Measurements from ENCODE around the gene NR2C1. TPM values are rescaled to one million over a fixed set of nuclear protein-coding genes. Genes with fewer than 3 reads are reported as not detected.
"Not testable (repeated sequence)": the region's sequence is repeated elsewhere in the genome, so short reads cannot be mapped to it uniquely, and the experiment has no call there.

The NR2C1 gene
- total RNA-seq, 1 donor from 2014 or later, result 37.0 TPM

DNA sequence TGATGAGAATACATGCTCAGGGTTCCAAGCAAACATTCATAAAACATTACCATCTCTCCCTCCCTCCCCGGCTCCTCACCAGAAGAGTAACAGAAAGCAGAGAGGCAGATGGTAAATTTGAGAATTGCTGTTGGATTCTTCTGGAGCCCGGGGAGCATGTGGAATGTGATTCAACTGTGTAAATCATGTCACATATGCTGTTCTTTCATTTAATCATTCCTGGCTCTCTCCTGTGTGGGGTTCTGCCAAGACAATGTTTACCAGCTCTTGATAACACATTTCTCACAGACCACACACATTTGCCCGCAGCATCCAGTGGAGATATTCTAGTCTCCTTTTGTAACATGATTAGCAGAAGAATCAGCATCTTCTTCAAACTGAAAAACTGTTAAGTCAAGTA is 23.4 kb upstream of the NR2C1 start:
- intact Hi-C loops (cut with DNase I), result no loop called here
- no peaks in the 10 kb centered on the region for H3K9me3 ChIP-seq
- no peak for DNase-seq

DNA sequence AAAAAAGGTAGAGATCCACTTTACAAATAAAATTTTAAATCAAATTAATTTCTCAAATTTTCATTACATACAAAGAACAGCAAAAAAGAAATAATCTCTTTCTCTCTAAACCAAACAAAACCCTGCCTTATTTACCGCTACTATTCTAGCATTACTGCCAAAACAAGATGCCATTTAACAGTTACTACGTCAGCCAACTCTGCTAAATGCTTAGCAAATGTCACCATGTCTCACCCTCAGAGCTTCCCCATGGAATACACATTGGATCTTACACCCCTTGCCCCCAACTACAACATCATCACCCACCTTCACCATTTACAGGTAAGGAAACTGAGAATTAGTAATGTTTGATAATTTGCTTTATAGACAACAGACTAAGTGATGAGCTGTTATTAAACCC is 23.0 kb upstream of the NR2C1 start:
- peaks cover 6% of the 10 kb centered on the region for H3K4me1 ChIP-seq
- intact Hi-C loops (cut with DNase I), result no loop called here
- DNase-seq (no peak), ATAC-seq (no peak)
- H3K27ac ChIP-seq, result no peak overlapping the region
- H3K9me3 ChIP-seq, result no peaks in the 10 kb centered on the region
- H3K27me3 ChIP-seq, result no peaks in the 10 kb centered on the region
- H3K36me3 ChIP-seq, result peaks cover 26% of the 10 kb centered on the region
- TF ChIP-seq CTCF (IDR thresholded peaks at IDR 0.05), result no peak
- H3K4me3 ChIP-seq, result no peak overlapping the region

More for the DNA sequence above, 23.4 kb upstream of the NR2C1 start:
- Histone ChIP-seq H3K36me3 (peaks cover 22% of the 10 kb centered on the region), H3K4me1 (peaks cover 6% of the 10 kb centered on the region), H3K27ac (peak overlapping the region; percentile 1), H3K27me3 (no peaks in the 10 kb centered on the region), H3K4me3 (no peak overlapping the region)
- no peak for TF ChIP-seq CTCF (IDR thresholded peaks at IDR 0.05)
- peak; percentile 64 for ATAC-seq

DNA sequence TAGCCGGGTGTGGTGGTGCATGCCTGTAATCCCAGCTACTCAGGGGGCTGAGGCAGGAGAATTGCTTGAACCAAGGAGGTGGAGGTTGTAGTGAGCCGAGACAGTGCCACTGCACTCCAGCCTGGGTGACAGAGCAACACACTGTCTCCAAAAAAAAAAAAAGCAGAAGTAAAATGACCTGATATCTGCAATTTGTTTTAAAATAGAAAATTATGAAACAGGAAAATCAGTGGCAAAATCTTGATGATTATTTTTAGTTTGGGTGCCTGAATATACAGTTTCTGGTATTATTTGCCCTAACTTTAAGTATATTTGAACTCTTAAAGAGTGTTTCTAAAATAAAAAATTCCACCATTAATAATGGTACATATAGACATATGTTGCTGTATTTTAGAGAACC is 22.4 kb upstream of the NR2C1 start:
- H3K4me3 ChIP-seq; DNase-seq; intact Hi-C loops (cut with DNase I); H3K27ac ChIP-seq; H3K27me3 ChIP-seq; ATAC-seq; H3K9me3 ChIP-seq; H3K4me1 ChIP-seq: not testable (repeated sequence)
- peaks cover 30% of the 10 kb centered on the region for H3K36me3 ChIP-seq

GRCh38 chr12:95089462-95089861 is 16.0 kb upstream of the NR2C1 start:
- no peak for TF ChIP-seq CTCF (IDR thresholded peaks at IDR 0.05)
- Histone ChIP-seq H3K4me1 (peaks cover 3% of the 10 kb centered on the region), H3K9me3 (no peaks in the 10 kb centered on the region), H3K36me3 (peaks cover 60% of the 10 kb centered on the region), H3K27me3 (no peaks in the 10 kb centered on the region), H3K27ac (no peak overlapping the region), H3K4me3 (no peak overlapping the region)
- intact Hi-C loops (cut with DNase I), result no loop called here
- DNase-seq (no peak), ATAC-seq (no peak)

GRCh38 chr12:95088379-95088778 is 15.0 kb upstream of the NR2C1 start:
- no peaks in the 10 kb centered on the region for H3K9me3 ChIP-seq
- intact Hi-C loops (cut with DNase I), result no loop called here
- TF ChIP-seq CTCF (IDR thresholded peaks at IDR 0.05), result no peak
- H3K27me3 ChIP-seq, result no peaks in the 10 kb centered on the region
- H3K4me3 ChIP-seq, result no peak overlapping the region
- DNase-seq (no peak), ATAC-seq (no peak)
- no peak overlapping the region for H3K27ac ChIP-seq
- peaks cover 59% of the 10 kb centered on the region for H3K36me3 ChIP-seq
- H3K4me1 ChIP-seq, result peaks cover 7% of the 10 kb centered on the region

DNA sequence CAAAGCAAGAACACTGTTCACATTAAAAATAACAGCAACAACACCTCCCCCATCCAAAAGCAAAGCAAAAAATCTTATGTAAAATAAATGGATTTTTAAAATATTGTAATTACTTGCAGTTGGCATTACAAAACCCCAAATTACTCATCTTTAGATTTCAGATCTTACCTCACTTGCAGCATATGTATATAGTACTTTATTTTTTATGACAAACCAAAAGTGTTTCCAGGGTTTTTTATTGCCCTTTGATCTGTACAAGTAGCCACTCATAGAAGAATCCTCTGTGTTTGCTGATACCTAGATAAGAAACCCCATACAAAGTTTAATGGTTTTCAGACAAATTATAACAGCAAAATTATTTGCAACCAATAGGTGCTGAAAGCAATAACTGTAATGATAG is 12.2 kb upstream of the NR2C1 start:
- DNase-seq (no peak), ATAC-seq (no peak)
- H3K4me1 ChIP-seq, result peaks cover 7% of the 10 kb centered on the region
- peaks cover 36% of the 10 kb centered on the region for H3K36me3 ChIP-seq
- intact Hi-C loops (cut with DNase I), result no loop called here
- no peak overlapping the region for H3K27ac ChIP-seq
- no peak overlapping the region for H3K4me3 ChIP-seq
- H3K9me3 ChIP-seq, result no peaks in the 10 kb centered on the region
- no peaks in the 10 kb centered on the region for H3K27me3 ChIP-seq
- no peak for TF ChIP-seq CTCF (IDR thresholded peaks at IDR 0.05)

Data from upper lobe of right lung (tissue), 1 donor.